A549 (cell line): ENCODE measurements around the gene RGL3. TPM values are rescaled to one million over a fixed set of nuclear protein-coding genes. Genes with fewer than 3 reads are reported as not detected.
A peak's percentile ranks its signal among the peaks of the same experiment; 100 is the strongest.

Experiments used
- ATAC-seq, 2 experiments: fragments of 200-7000 bp in 1 of 2; fragments of >200 bp in 1 of 2; cut with Nextera tagmentation in 1 of 2; cut with Tn5 transposase in 1 of 2; 3 replicates each; pipeline versions ENCODE4 v1.8.0 to v1.9.1; 2018 to 2020; ENCODE audit warnings: mild to moderate bottlenecking in 1 of 2, moderate library complexity in 1 of 2
- CTCF ChIA-PET: fragments of 300-600 bp; sonication (Branson Sonifier 250); formaldehyde crosslinking; extraction: SDS; loops from one replicate; lab custom pipeline; 2021; ENCODE audit warnings: antibody characterized with exemption, inconsistent platforms; lab: Yijun Ruan, JAX
- POLR2A ChIA-PET: fragments of 350-600 bp; formaldehyde crosslinking; extraction: SDS; loops from one replicate; lab custom pipeline; 2021; ENCODE audit warnings: antibody characterized with exemption, inconsistent platforms; lab: Yijun Ruan, JAX
- DNase-seq, 2 experiments: peaks; one replicate each; pipeline versions ENCODE4 v3.0.0 to v3.0.0-alpha.2; 2011 to 2016; ENCODE audit warnings: low read depth in 1 of 2, low spot score in 1 of 2
- FAIRE-seq: peaks from 2 replicates; lab custom pipeline; 2011; peaks lifted over from hg19 to GRCh38; lab: Jason Lieb, UNC
- H3K27ac ChIP-seq, 2 experiments: fragments of >200 bp; sonication (Bioruptor Twin); formaldehyde crosslinking; 3 replicates each; pipeline ENCODE4 v1.5.1; 2016 to 2017
- H3K4me1 ChIP-seq: fragments of >200 bp; sonication (Bioruptor Twin); formaldehyde crosslinking; 3 replicates; pipeline ENCODE4 v1.6.1; 2016
- H3K4me2 ChIP-seq: fragments of >200 bp; sonication (Bioruptor Twin); formaldehyde crosslinking; 3 replicates; pipeline ENCODE4 v1.6.1; 2016
- H3K4me3 ChIP-seq: fragments of >200 bp; sonication (Bioruptor Twin); formaldehyde crosslinking; 3 replicates; pipeline ENCODE4 v1.5.1; 2016
- H3K9me3 ChIP-seq: fragments of >200 bp; sonication (Bioruptor Twin); formaldehyde crosslinking; 3 replicates; pipeline ENCODE4 v1.6.1; 2016
- ATOH8 ChIP-seq: fragments of 250-450 bp; sonication (Bioruptor Pico); IDR thresholded peaks from 2 replicates; pipeline ENCODE4 v1.5.0; 2020; ENCODE audit warnings: low read depth, mild to moderate bottlenecking, moderate library complexity
- BCL3 ChIP-seq: fragments of >200 bp; sonication (Bioruptor Twin); formaldehyde crosslinking; IDR thresholded peaks from 3 replicates; pipeline ENCODE4 v1.6.1; 2016
- CBX2 ChIP-seq: fragments of 200-600 bp; sonication (generic); IDR thresholded peaks from 2 replicates; pipeline ENCODE4 v1.6.1; 2016; ENCODE audit warnings: low read depth, mild to moderate bottlenecking, borderline replicate concordance
- CBX8 ChIP-seq: fragments of 200-600 bp; sonication (generic); IDR thresholded peaks from 2 replicates; pipeline ENCODE4 v1.6.1; 2016
- CEBPB ChIP-seq, 2 experiments: fragments of >200 bp in 1 of 2; sonication (Bioruptor Twin) in 1 of 2; formaldehyde crosslinking in 1 of 2; IDR thresholded peaks; 2 replicates each; pipeline ENCODE4 v1.6.1; 2012 to 2016
- CHD2 ChIP-seq: fragments of 150-350 bp; IDR thresholded peaks from 2 replicates; pipeline ENCODE4 v1.6.1; 2014; ENCODE audit warnings: low read length; ENCODE audit not compliant: partially characterized antibody
- CHD4 ChIP-seq: fragments of 200-600 bp; sonication (generic); IDR thresholded peaks from 2 replicates; pipeline ENCODE4 v1.6.1; 2016; ENCODE audit warnings: antibody characterized with exemption, mild to moderate bottlenecking, borderline replicate concordance
- CTCF ChIP-seq: fragments of >200 bp; sonication (Bioruptor Twin); formaldehyde crosslinking; IDR thresholded peaks from 3 replicates; pipeline ENCODE4 v1.5.1; 2016
- E2F6 ChIP-seq: IDR thresholded peaks from 2 replicates; pipeline ENCODE4 v1.6.1; 2012; ENCODE audit warnings: low read depth, borderline replicate concordance
- EHMT2 ChIP-seq: fragments of 200-600 bp; sonication (generic); IDR thresholded peaks from 2 replicates; pipeline ENCODE4 v1.6.1; 2016; ENCODE audit warnings: antibody characterized with exemption, low read depth, mild to moderate bottlenecking, moderate library complexity
- ELK1 ChIP-seq: fragments of 150-350 bp; IDR thresholded peaks from 2 replicates; pipeline ENCODE4 v1.6.1; 2014; ENCODE audit warnings: low read depth, mild to moderate bottlenecking, low read length
- HOXA7 ChIP-seq: fragments of 250-450 bp; sonication (Bioruptor Pico); IDR thresholded peaks from 2 replicates; pipeline ENCODE4 v1.5.0; 2020; ENCODE audit warnings: mild to moderate bottlenecking, moderate library complexity
- HOXB13 ChIP-seq: fragments of 250-450 bp; sonication (Bioruptor Pico); IDR thresholded peaks from 2 replicates; pipeline ENCODE4 v1.5.0; 2020; ENCODE audit warnings: low read depth, mild to moderate bottlenecking, moderate library complexity
- JUN ChIP-seq, 2 experiments: fragments of >200 bp; sonication (Bioruptor Twin); formaldehyde crosslinking; IDR thresholded peaks; 2 replicates in 1 of 2; 3 replicates in 1 of 2; pipeline ENCODE4 v1.6.1; 2016 to 2017
- KDM5A ChIP-seq: fragments of 200-600 bp; sonication (generic); IDR thresholded peaks from 2 replicates; pipeline ENCODE4 v1.6.1; 2016; ENCODE audit warnings: antibody characterized with exemption, mild to moderate bottlenecking
- MAFK ChIP-seq: fragments of 450-650 bp; IDR thresholded peaks from 2 replicates; pipeline ENCODE4 v1.6.1; 2014; ENCODE audit not compliant: partially characterized antibody
- MYC ChIP-seq: IDR thresholded peaks from 2 replicates; pipeline ENCODE4 v1.6.1; 2012; ENCODE audit warnings: mild to moderate bottlenecking, inconsistent platforms, low read length, improper control_type of control experiment, borderline replicate concordance
- NFE2L2 ChIP-seq: fragments of 150-350 bp; conservative IDR thresholded peaks from 2 replicates; pipeline ENCODE4 v1.6.1; 2014; ENCODE audit warnings: low read length
- NPAS2 ChIP-seq: fragments of 250-450 bp; sonication (Bioruptor Pico); IDR thresholded peaks from 2 replicates; pipeline ENCODE4 v1.8.0; 2022; ENCODE audit warnings: mild to moderate bottlenecking, moderate library complexity, borderline replicate concordance
- NR3C1 ChIP-seq: fragments of >200 bp; sonication (Bioruptor Twin); formaldehyde crosslinking; IDR thresholded peaks from 3 replicates; pipeline ENCODE4 v1.6.1; 2017
- PHF8 ChIP-seq: fragments of 200-600 bp; sonication (generic); IDR thresholded peaks from 2 replicates; pipeline ENCODE4 v1.6.1; 2016; ENCODE audit warnings: low read depth, mild to moderate bottlenecking, antibody characterized with exemption, moderate library complexity, borderline replicate concordance
- SMC3 ChIP-seq: fragments of >200 bp; sonication (Bioruptor Twin); formaldehyde crosslinking; IDR thresholded peaks from 3 replicates; pipeline ENCODE4 v1.6.1; 2018; ENCODE audit warnings: inconsistent platforms
- SREBF2 ChIP-seq: fragments of 450-650 bp; IDR thresholded peaks from 2 replicates; pipeline ENCODE4 v1.6.1; 2014; ENCODE audit warnings: mild to moderate bottlenecking, moderate library complexity
- TP53 ChIP-seq: fragments of 250-450 bp; sonication (Bioruptor Pico); IDR thresholded peaks from 2 replicates; pipeline ENCODE4 v1.5.0; 2021; ENCODE audit warnings: mild to moderate bottlenecking, moderate library complexity
- ZC3H11A ChIP-seq: fragments of 450-650 bp; IDR thresholded peaks from 2 replicates; pipeline ENCODE4 v1.6.1; 2014; ENCODE audit warnings: antibody characterized with exemption, mild to moderate bottlenecking
- ZNF302 ChIP-seq: fragments of 250-450 bp; sonication (Bioruptor Pico); IDR thresholded peaks from 2 replicates; pipeline ENCODE4 v1.9.0; 2021; ENCODE audit warnings: inconsistent platforms, mild to moderate bottlenecking, moderate library complexity
- WGBS: methylation state at CpG from one replicate; pipeline ENCODE4 v1.1.6; 2017; ENCODE audit errors: missing lambda C conversion rate; 5-methylcytosine and 5-hydroxymethylcytosine counted together
- polyA plus RNA-seq, 4 experiments: library from polyadenylated mRNA; depleted of rRNA in 3 of 4; stranded (reverse); fragments of >200 nt; fragmentation: RNase III in 1 of 4; extraction: RNeasy Plus Mini Kit Qiagen cat#74134 plus additional on column Dnase treatment in 1 of 4; gene quantifications; 2 replicates in 3 of 4; 3 replicates in 1 of 4; pipeline ENCODE4 v1.2.3, GENCODE V29; 2011 to 2017

The RGL3 gene
- polyA plus RNA-seq, 2 of the 4 experiments (the other 2 are of a cell fraction), result 1.5 to 3.7 TPM

GRCh38 chr19:11384778-11385129 is 34.4 kb downstream of the RGL3 start:
- FAIRE-seq, result no peak
- no peak for DNase-seq
- TF ChIP-seq KDM5A (no peak), NPAS2 (CRISPR knock-in tag) (no peak), SREBF2 (no peak), JUN (IDR thresholded peaks at IDR 0.05) (no peak)
- Histone ChIP-seq H3K27ac (no peak overlapping the region), H3K4me1 (peaks cover 9% of the 10 kb centered on the region), H3K4me3 (no peak overlapping the region), H3K9me3 (no peaks in the 10 kb centered on the region), H3K4me2 (no peak overlapping the region; the same call in 2 of the 3 replicates)
- ChIA-PET CTCF (interaction anchor here (0.5 to 5.8 kb wide), 7 partner anchors 14 to 131 kb away, joined by 3 to 50 read pairs (median 3); partner anchors contain the start of gene RGL3), POLR2A (interaction anchor here (2.4 kb wide), 1 partner anchor 10 kb away, joined by 10 read pairs; no protein-coding TSS in a partner anchor)
- ATAC-seq, result no peak
- 84% methylated on average over 5 of the region's 5 CpGs for WGBS

- WGBS, result 37% methylated on average over 6 of the region's 9 CpGs
- FAIRE-seq, result no peak
- DNase-seq, result no peak
- Histone ChIP-seq H3K4me2 (peak overlapping the region; percentile 72), H3K9me3 (no peaks in the 10 kb centered on the region), H3K27ac (peak overlapping the region; percentile 73 to 91), H3K4me3 (peak overlapping the region; percentile 51)
- TF ChIP-seq ZNF302 (no peak), CBX2 (no peak), SREBF2 (no peak), ATOH8 (CRISPR knock-in tag) (no peak), JUN (IDR thresholded peaks at IDR 0.05) (no peak)
- TF ChIP-seq, all 56 proteins: peak for 0
- ChIA-PET POLR2A (interaction anchor here (0.6 to 2.4 kb wide), 3 partner anchors 8 to 90 kb away, joined by 3 to 10 read pairs (median 7); no protein-coding TSS in a partner anchor), CTCF (interaction anchor here (0.9 to 5.8 kb wide), 21 partner anchors 8 to 99 kb away, joined by 3 to 50 read pairs (median 4); partner anchors contain the start of genes RAB3D and RGL3)
- peaks cover 17% of the 10 kb centered on the region for H3K4me1 ChIP-seq
- ATAC-seq, result no peak
These were observed 35.4 kb downstream of the RGL3 start for GRCh38 chr19:11383706-11384048.

- FAIRE-seq (no peak), DNase-seq (peak; percentile 44 to 79), ATAC-seq (peak; percentile 22 to 42; a peak in 4 of 6 replicates)
- CTCF ChIA-PET, result interaction anchor here (0.6 to 5.8 kb wide), 38 partner anchors 8 to 261 kb away, joined by 3 to 50 read pairs (median 4); partner anchors contain the start of genes CCDC159, ELAVL3, RAB3D and RGL3
- H3K27ac ChIP-seq, result peak overlapping the region; percentile 73 to 91
- POLR2A ChIA-PET, result interaction anchor here (0.9 to 2.4 kb wide), 3 partner anchors 8 to 99 kb away, joined by 3 to 10 read pairs (median 3); no protein-coding TSS in a partner anchor
- H3K4me3 ChIP-seq, result peak overlapping the region; percentile 51
- 2% methylated on average over 12 of the region's 65 CpGs for WGBS
- H3K9me3 ChIP-seq, result no peaks in the 10 kb centered on the region
- peaks cover 23% of the 10 kb centered on the region for H3K4me1 ChIP-seq
- H3K4me2 ChIP-seq, result peak overlapping the region; percentile 72
- TF ChIP-seq JUN (IDR thresholded peaks at IDR 0.05) (no peak), CBX8 (no peak), PHF8 (no peak), BCL3 (no peak), SMC3 (no peak; the same call in 2 of the 3 replicates), HOXA7 (CRISPR knock-in tag) (no peak), E2F6 (peak; percentile 66; the same call in 1 of the 2 replicates), CBX2 (no peak), ELK1 (no peak), HOXB13 (no peak), TP53 (CRISPR knock-in tag) (no peak), MAFK (no peak), CTCF (peak; percentile 61), CHD4 (no peak), CEBPB (IDR thresholded peaks at IDR 0.05) (no peak), NFE2L2 (no peak), NR3C1 (no peak), NPAS2 (CRISPR knock-in tag) (no peak), MYC (no peak), ZC3H11A (no peak), EHMT2 (no peak), CHD2 (no peak)
These were observed 36.0 kb downstream of the RGL3 start for GRCh38 chr19:11382898-11383705.
